B cell (primary cell): ENCODE data around the gene LAMA2. TPM values are rescaled to one million over a fixed set of nuclear protein-coding genes. Genes with fewer than 3 reads are reported as not detected.

Experiments used
- ATAC-seq: fragments of 200-7000 bp; cut with Tn5 transposase; one replicate; pipeline ENCODE4 v1.10.0; 2021; ENCODE audit warnings: low read depth, mild to moderate bottlenecking, moderate number of reproducible peaks, moderate library complexity
- CTCF ChIA-PET: fragments of 350-600 bp; sonication (Branson Sonifier 250); formaldehyde crosslinking; loops from one replicate; lab custom pipeline; 2021; ENCODE audit warnings: antibody characterized with exemption, inconsistent platforms; lab: Charles Lee
- POLR2A ChIA-PET: fragments of 350-600 bp; sonication (Branson Sonifier 250); formaldehyde crosslinking; loops from one replicate; lab custom pipeline; 2021; ENCODE audit warnings: antibody characterized with exemption; lab: Charles Lee
- DNase-seq: peaks from one replicate; pipeline ENCODE4 v3.0.0; 2013
- H2AFZ ChIP-seq: 2 replicates; pipeline ENCODE4 v1.6.1; 2012; ENCODE audit warnings: mild to moderate bottlenecking, low read depth, low read length; ENCODE audit not compliant: insufficient read depth, poor library complexity, severe bottlenecking
- H3K27ac ChIP-seq, 2 donors: 1 replicate in 1 of 2; 2 replicates in 1 of 2; pipeline ENCODE4 v1.5.1; 2012 to 2013; ENCODE audit warnings: low read length in 2 of 2, mild to moderate bottlenecking in 2 of 2, moderate library complexity in 1 of 2
- H3K27me3 ChIP-seq, 4 experiments: fragments of 200-600 bp in 1 of 4; sonication (generic) in 1 of 4; replicated peaks in 1 of 4; 1 replicate in 2 of 4; 2 replicates in 2 of 4; pipeline versions ENCODE4 v1.6.1 to v1.7.0; 2013 to 2016; ENCODE audit warnings: low read length in 3 of 4, mild to moderate bottlenecking in 2 of 4, mixed read lengths in 1 of 4, moderate library complexity in 1 of 4; ENCODE audit not compliant: insufficient read depth in 4 of 4, control insufficient read depth in 3 of 4; ENCODE audit errors: control extremely low read depth in 1 of 4
- H3K36me3 ChIP-seq, 2 experiments: replicated peaks in 1 of 2; 1 replicate in 1 of 2; 2 replicates in 1 of 2; pipeline versions ENCODE4 v1.6.1 to v1.7.1; 2013; ENCODE audit warnings: low read length in 1 of 2; ENCODE audit not compliant: insufficient read depth in 2 of 2, control insufficient read depth in 1 of 2; ENCODE audit errors: control extremely low read depth in 1 of 2, extremely low read depth in 1 of 2
- H3K4me1 ChIP-seq, 2 donors: fragments of 200-600 bp in 1 of 2; sonication (generic) in 1 of 2; 1 replicate in 1 of 2; 2 replicates in 1 of 2; pipeline versions ENCODE4 v1.5.1 to v1.6.1; 2013 to 2017; ENCODE audit warnings: low read length in 2 of 2; ENCODE audit not compliant: control insufficient read depth in 2 of 2, insufficient read depth in 2 of 2
- H3K4me2 ChIP-seq: replicated peaks from 2 replicates; pipeline ENCODE3; 2012; ENCODE audit warnings: mild to moderate bottlenecking, low read depth, low read length; ENCODE audit not compliant: poor library complexity, severe bottlenecking
- H3K4me3 ChIP-seq, 5 experiments: fragments of 200-600 bp in 1 of 5; sonication (generic) in 1 of 5; 1 replicate in 3 of 5; 2 replicates in 2 of 5; pipeline versions ENCODE4 v1.5.1 to v1.7.0; 2011 to 2016; ENCODE audit warnings: low read length in 4 of 5, mild to moderate bottlenecking in 4 of 5, low read depth in 2 of 5, control low read depth in 1 of 5, moderate library complexity in 1 of 5; ENCODE audit not compliant: insufficient read depth in 1 of 5; ENCODE audit errors: control extremely low read depth in 1 of 5, extremely low read depth in 1 of 5
- H3K79me2 ChIP-seq: fragments of 200-600 bp; sonication (generic); one replicate; pipeline ENCODE4 v1.6.0; 2016; ENCODE audit warnings: low read length; ENCODE audit not compliant: control insufficient read depth, insufficient read depth
- H3K9ac ChIP-seq: fragments of 200-600 bp; sonication (generic); 2 replicates; pipeline ENCODE4 v1.6.1; 2017; ENCODE audit warnings: mild to moderate bottlenecking, low read length, moderate library complexity
- H3K9me3 ChIP-seq, 3 donors: one replicate each; pipeline versions ENCODE4 v1.6.1 to v1.7.1; 2013; ENCODE audit warnings: low read length in 2 of 3; ENCODE audit not compliant: control insufficient read depth in 2 of 3, insufficient read depth in 1 of 3; ENCODE audit errors: control extremely low read depth in 1 of 3
- H4K20me1 ChIP-seq: 2 replicates; pipeline ENCODE4 v1.6.0; 2012; ENCODE audit warnings: mild to moderate bottlenecking, low read length; ENCODE audit not compliant: insufficient read depth, control insufficient read depth, poor library complexity, severe bottlenecking
- H3K27ac Mint-ChIP-seq: one replicate; pipeline ENCODE4 v1.8.0; 2021; ENCODE audit warnings: mixed read lengths
- H3K27me3 Mint-ChIP-seq: one replicate; pipeline ENCODE4 v1.8.0; 2021; ENCODE audit warnings: mixed read lengths
- H3K4me1 Mint-ChIP-seq: one replicate; pipeline ENCODE4 v1.8.0; 2021; ENCODE audit warnings: mixed read lengths
- H3K4me3 Mint-ChIP-seq: one replicate; pipeline ENCODE4 v1.8.0; 2021; ENCODE audit warnings: mixed read lengths
- H3K9me3 Mint-ChIP-seq: one replicate; pipeline ENCODE4 v1.8.0; 2022; ENCODE audit warnings: mixed read lengths; ENCODE audit not compliant: insufficient read depth
- EZH2 ChIP-seq: IDR thresholded peaks from 2 replicates; pipeline ENCODE4 v1.6.1; 2012; ENCODE audit warnings: borderline replicate concordance, low read depth, mild to moderate bottlenecking, moderate library complexity, low read length; ENCODE audit not compliant: insufficient read depth, poor library complexity, severe bottlenecking
- WGBS: methylation state at CpG from one replicate; pipeline ENCODE4 v1.1.5; 2013; ENCODE audit warnings: missing lambda C conversion rate; ENCODE audit not compliant: insufficient coverage; 5-methylcytosine and 5-hydroxymethylcytosine counted together
- intact Hi-C: fragments of 100-400 bp; cut with micrococcal nuclease; formaldehyde crosslinking; loops from one replicate; pipeline ENCODE4 v1.10.0; 2022
- polyA plus RNA-seq: library from polyadenylated mRNA; depleted of rRNA; stranded (reverse); fragments of >200 nt; gene quantifications from 2 replicates; pipeline ENCODE4 v1.2.3, GENCODE V29; 2012
- total RNA-seq, 2 donors: library from RNA; stranded (reverse); fragments of 120-200 nt in 1 of 2; gene quantifications; 1 replicate in 1 of 2; 2 replicates in 1 of 2; pipeline versions ENCODE4 v1.2.3 to v1.2.4, GENCODE V29; 2013 to 2022
- TF ChIP-seq, protein P1 (sequence below): fragments of 200-600 bp; IDR thresholded peaks from one replicate; pipeline ENCODE4 v1.8.0; 2022; ENCODE audit warnings: antibody characterized with exemption, mild to moderate bottlenecking

Gene LAMA2
- total and polyA plus RNA-seq, 2 donors (not counting 1 experiment from before 2014, with no cell fraction given): 0.16 TPM; not detected in 1

GRCh38 chr6:128990915-128991314, 108.0 kb downstream of the LAMA2 start:
- Mint-ChIP-seq H3K4me1 (no peaks in the 10 kb centered on the region), H3K27me3 (no peaks in the 10 kb centered on the region), H3K9me3 (peaks cover under 1% of the 10 kb centered on the region), H3K4me3 (no peak overlapping the region), H3K27ac (no peak overlapping the region)
- POLR2A ChIA-PET: no interaction called here
- ATAC-seq (no peak), DNase-seq (no peak)
- no peak for TF ChIP-seq EZH2
- TF ChIP-seq, protein P1, sequence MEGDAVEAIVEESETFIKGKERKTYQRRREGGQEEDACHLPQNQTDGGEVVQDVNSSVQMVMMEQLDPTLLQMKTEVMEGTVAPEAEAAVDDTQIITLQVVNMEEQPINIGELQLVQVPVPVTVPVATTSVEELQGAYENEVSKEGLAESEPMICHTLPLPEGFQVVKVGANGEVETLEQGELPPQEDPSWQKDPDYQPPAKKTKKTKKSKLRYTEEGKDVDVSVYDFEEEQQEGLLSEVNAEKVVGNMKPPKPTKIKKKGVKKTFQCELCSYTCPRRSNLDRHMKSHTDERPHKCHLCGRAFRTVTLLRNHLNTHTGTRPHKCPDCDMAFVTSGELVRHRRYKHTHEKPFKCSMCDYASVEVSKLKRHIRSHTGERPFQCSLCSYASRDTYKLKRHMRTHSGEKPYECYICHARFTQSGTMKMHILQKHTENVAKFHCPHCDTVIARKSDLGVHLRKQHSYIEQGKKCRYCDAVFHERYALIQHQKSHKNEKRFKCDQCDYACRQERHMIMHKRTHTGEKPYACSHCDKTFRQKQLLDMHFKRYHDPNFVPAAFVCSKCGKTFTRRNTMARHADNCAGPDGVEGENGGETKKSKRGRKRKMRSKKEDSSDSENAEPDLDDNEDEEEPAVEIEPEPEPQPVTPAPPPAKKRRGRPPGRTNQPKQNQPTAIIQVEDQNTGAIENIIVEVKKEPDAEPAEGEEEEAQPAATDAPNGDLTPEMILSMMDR: no peak
- Histone ChIP-seq H2AFZ (no peak overlapping the region), H3K79me2 (no peaks in the 10 kb centered on the region), H3K27ac (no peak overlapping the region), H3K4me3 (no peak overlapping the region), H3K9ac (no peak overlapping the region), H3K27me3 (no peaks in the 10 kb centered on the region), H4K20me1 (no peaks in the 10 kb centered on the region), H3K4me2 (no peak overlapping the region), H3K9me3 (no peaks in the 10 kb centered on the region), H3K36me3 (no peaks in the 10 kb centered on the region), H3K4me1 (no peaks in the 10 kb centered on the region)
- no CpG with 5 or more reads among the region's 8 CpGs for WGBS
- CTCF ChIA-PET: no interaction called here
- intact Hi-C loops: no loop called here

DNA sequence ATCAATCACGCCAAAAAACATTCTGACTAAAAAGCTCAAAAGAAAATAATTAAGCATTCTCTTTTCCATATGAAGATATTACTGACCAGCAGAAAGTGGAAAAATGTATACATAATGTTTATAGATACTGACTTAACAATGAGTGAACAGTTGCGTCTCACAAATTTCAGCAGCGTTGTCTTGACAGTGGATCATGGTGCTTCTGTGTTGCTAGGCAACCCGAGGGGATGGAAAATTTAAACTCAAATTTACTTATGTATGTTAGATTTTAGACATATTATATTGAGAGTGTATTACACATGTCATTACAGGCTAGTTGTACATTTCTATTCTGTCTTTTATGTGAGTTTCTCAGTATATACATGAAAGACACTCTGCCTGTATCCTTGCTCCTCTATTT, 110.2 kb downstream of the LAMA2 start:
- TF ChIP-seq, protein P1: no peak
- TF ChIP-seq EZH2: no peak
- H3K27me3 Mint-ChIP-seq: no peaks in the 10 kb centered on the region
- WGBS: no CpG with 5 or more reads among the region's 4 CpGs
- H3K79me2 ChIP-seq: no peaks in the 10 kb centered on the region
- H3K9ac ChIP-seq: no peak overlapping the region
- no peak overlapping the region for H3K27ac ChIP-seq
- no peaks in the 10 kb centered on the region for H4K20me1 ChIP-seq
- DNase-seq (no peak), ATAC-seq (no peak)
- H3K27ac Mint-ChIP-seq: no peak overlapping the region
- H3K36me3 ChIP-seq: no peaks in the 10 kb centered on the region
- no peaks in the 10 kb centered on the region for H3K4me1 ChIP-seq
- no peak overlapping the region for H3K4me3 Mint-ChIP-seq
- H3K9me3 ChIP-seq: peaks cover 0 to 2% (median 0%) of the 10 kb centered on the region in 3 donors
- no peak overlapping the region for H3K4me2 ChIP-seq
- CTCF ChIA-PET: no interaction called here
- H3K9me3 Mint-ChIP-seq: peaks cover 6% of the 10 kb centered on the region
- H3K4me3 ChIP-seq: no peak overlapping the region
- intact Hi-C loops: no loop called here
- H2AFZ ChIP-seq: no peak overlapping the region
- H3K27me3 ChIP-seq: no peaks in the 10 kb centered on the region
- POLR2A ChIA-PET: no interaction called here
- no peaks in the 10 kb centered on the region for H3K4me1 Mint-ChIP-seq
